NCI-H1436 (cell line): ENCODE results near the gene IFI27L1.
"Not testable (repeated sequence)": the region's sequence is repeated elsewhere in the genome, so short reads cannot be mapped to it uniquely, and the experiment has no call there.

Experiments
- DNase-seq: peaks from one replicate; lab custom pipeline; 2025; lab: John Stamatoyannopoulos, UW

The IFI27L1 gene

DNA sequence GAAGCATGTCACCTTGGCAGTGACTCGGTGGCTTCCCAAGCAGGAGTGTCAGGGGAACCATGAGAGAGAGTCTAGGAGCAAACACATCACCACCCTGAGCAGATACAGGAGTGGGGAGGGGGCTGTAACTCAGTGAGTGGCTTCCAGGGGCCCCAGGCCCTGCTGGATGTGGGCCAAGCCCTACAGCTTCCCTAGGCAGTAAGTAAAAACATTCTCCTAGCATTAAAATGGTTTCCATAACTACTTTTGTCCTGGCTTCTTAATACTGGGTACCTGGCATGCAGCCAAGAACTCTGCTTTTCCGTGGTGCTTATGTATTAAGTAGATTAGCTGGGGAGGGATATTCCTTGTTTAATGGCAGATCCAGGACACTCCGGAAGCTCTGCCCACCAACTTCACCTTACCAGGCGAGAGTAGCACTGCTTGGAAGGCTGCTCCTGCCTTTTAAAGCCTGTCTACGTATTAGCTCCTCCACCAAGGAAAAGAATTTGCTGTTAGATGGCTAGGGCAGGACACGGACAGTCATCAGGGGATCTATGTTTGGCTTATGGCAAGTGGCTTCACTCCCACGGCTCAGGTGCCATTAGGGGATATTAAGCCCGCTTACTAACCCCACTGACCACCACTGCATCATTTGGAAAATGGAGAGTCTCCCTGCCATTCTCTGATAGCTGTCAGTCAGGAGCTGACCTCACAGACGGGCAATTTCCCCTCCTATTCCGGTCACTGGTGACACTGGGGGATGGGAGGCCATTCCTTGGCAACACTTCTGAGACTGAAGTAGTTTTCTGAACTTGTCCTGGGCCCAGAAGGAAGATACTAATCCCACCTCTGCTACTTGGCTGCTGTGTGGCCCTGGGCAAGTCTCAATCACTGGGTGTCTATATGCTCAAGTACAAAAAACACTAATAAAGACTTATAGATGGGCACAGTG lies 32.2 kb upstream of the IFI27L1 start:
- DNase-seq, result no peak

DNA sequence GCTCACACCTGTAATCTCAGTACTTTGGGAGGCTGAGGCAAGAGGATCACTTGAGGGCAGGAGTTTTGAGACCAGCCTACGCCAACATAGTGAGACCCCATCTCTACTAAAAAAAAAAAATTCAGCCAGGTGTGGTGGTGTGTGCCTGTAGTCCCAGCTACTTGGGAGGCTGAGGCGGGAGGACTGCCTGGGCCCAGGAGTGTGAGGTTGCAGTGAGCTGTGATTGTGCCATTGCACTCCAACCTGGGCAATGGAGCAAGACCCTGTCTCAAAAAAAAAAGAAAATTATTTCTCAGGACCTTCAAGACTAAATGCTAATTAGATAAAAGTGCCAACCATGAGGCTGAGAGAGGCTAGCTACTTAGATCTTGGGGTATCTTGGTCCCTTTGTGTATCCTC lies 31.5 kb upstream of the IFI27L1 start:
- no peak for DNase-seq

DNA sequence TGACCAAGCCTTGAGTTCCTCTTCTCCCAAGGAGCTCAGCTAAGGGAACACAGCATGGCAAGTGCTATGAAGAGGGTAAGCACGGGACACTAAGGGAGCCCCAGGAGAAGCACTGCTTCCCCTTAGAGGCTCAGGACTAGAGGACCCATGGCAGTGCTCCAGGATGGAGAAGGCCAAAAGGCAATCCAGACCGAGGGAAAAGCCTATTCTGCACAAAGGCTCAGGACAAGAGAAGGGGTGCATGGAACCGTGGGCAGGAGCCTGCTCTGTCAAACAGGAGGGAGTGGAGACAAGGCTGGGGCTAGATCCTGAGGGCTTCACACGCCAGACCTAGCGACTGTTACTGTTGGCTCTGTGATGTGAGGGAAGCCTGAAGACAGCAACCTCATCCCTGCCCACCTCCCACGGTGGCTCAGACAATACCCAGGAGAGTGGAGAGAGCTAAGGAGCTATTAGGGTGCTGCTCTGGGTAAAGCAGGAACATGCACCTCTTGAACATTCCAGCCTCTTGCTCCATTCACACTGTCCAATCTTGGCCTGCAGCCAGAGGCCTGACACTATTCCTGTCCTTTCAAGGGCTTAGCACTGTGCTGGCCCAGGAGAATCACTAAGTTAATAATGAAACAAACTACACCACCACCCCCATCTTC lies 30.8 kb upstream of the IFI27L1 start:
- DNase-seq, result no peak

DNA sequence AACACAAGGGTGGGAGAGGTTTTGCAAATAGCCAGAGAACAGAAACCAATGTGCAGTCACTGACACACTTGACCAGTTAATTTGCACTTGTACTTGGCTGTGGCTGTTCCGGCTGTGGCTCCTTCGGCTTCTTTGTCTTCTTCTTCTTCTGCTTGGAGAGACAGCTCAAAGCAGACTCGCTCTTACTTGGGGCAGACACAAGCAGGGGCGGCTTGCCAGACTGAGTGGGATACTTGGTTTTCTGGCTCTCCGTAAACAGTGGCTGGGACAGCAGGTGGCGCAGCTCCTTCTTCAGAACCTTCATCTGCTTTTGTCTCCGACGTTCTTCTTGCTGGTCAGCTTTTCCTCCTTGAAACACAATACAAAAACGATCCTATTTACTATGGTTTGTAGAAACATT lies 30.0 kb upstream of the IFI27L1 start:
- no peak for DNase-seq

DNA sequence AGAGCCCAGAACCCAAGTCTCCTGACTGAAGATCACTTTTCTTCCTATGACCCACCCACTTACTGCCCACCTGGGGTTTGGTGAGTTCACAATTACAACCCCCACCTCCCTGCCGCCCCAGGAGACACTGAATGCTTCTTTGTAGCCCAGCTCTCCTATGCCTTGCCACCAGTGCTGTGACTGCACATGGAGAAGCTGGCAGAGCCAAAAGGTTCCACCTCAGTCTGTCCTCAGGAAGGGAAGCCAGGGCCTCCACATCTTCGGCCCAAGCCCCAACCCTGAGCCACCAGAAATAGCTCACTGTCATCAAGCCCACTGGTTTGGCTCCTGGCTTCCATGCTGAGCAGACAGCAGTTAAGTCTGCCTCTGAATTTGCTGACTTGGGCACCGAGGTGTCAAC lies 29.3 kb upstream of the IFI27L1 start:
- no peak for DNase-seq

DNA sequence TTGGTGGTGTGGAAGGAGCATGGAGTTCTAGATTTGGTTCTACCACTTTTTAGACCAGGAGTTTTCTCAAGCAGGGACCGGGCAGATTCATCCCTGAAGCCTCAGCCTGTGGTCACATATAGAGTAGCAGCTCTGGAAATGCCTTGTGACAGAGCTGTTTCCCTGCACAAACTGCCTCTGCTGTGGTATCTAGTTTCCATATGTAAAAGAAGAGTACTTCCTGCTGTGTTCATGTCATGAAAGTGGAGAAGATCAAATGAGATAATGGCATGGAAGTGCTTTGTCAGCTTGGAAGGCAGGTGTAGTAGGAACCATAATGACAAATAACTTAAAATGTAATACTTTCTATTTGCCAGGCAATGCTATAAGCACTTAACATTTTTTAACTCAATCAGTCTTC lies 28.9 kb upstream of the IFI27L1 start:
- no peak for DNase-seq

DNA sequence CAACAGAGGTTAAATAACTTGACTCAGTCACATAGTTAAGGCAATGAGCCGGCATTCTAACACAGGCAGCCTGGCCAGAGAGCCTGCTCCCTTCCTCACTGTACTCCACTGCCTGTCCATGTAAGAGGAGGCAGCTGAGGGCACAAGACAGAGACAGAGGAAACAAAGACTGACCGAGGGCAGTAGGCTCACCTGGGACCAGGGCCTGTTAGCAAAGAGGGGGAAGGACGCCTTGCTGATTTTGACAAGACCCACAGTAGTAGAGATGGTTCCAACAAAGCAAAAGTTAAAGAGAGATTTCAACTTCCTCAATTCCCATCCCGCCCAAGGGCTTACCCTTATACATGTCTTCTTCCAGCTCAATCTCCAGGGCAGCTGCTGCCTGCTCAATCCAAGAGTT lies 28.4 kb upstream of the IFI27L1 start:
- DNase-seq, result no peak

DNA sequence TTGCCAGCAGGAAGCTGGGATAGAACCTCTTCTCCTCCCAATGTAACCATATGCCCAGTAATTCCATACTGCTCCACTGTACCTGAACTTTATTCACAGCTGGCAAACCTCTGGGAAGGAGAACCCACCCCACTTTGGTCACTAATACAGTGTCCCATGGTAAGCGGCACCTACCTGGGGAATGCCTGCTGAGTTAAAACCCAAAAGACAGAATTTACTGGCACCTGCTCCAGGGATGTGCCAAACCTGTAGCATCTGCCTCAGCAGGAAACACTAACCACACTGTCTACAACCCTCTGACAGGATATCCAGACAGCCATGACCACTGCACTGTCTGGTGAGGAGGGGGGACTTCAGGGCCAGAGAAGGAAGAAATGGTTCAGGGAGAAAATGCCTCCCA lies 26.7 kb upstream of the IFI27L1 start:
- no peak for DNase-seq

DNA sequence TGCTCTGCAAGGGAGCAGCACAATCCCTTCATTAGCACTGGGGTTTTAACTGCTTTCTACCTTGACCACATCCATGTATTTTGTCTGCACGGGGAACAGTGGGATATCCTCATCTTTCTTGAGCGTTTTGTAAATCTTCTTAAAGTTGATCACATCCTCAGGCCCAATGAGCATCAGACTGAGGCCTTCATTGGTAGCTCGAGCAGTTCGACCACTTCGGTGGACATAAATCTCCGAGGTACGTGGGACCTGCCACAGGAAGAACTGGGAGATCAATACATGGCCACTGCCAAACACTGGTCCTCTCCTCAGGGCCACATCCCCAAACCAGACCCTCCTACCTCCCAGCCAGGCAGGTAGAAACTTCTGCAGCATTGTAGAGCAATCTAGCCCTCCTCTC lies 26.2 kb upstream of the IFI27L1 start:
- DNase-seq, result no peak

DNA sequence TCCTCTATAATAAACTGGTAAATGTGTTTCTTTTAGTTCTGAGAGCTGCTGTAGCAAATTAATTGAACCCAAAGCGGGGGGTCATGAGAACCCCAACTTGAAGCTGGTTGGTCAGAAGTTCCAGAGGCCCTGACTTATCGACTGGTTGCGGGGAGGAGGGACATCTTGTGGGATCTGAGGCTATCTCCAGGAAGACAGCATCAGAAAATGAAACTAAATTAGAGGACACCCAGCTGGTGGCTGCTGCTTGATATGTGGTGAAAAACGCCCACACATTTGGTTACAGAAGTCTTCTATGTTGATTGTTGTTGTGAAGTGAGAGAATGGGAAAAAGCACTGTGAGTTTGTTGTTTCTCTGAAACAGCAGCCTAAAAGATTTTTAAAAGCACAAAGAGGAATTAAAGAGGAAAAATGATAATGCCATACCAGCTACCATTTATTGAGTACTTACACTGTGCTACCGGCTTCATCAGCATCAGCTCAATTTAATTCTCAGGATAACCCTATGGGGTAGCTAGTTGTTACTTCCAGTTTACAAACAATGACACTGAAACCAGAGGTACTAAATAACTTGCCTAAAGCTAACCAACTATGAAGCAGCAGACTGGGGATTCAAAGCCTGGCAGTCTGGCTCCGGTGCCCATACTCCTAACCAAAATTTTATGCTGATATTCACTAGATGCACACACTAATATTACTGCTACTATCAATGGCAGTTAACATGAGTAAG lies 24.4 kb upstream of the IFI27L1 start:
- DNase-seq, result no peak

DNA sequence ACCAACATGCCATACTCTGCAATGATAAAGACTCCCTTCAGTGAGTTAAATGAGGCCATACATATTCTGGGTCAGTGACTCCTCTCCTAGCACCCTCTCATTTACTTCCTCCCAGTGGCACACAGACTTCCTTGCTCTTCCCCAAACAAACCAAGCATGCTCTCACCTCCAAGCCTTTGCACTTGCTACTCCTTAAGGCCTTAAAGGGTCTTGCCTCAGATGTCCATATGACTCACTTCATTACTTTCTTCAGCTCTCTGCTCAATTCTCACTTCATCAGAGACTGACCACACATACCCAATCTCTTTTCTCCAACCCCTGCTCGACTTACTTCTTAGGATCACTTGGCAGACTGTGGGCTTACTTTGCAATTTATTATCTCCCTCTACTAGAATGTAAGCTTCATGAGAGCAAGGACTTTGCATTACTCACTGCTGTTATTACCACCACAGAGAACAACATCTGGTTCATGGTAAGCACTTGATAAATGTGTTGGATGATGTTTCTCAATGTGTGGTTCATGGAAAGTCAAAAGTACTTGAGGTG lies 22.9 kb upstream of the IFI27L1 start:
- DNase-seq, result no peak

DNA sequence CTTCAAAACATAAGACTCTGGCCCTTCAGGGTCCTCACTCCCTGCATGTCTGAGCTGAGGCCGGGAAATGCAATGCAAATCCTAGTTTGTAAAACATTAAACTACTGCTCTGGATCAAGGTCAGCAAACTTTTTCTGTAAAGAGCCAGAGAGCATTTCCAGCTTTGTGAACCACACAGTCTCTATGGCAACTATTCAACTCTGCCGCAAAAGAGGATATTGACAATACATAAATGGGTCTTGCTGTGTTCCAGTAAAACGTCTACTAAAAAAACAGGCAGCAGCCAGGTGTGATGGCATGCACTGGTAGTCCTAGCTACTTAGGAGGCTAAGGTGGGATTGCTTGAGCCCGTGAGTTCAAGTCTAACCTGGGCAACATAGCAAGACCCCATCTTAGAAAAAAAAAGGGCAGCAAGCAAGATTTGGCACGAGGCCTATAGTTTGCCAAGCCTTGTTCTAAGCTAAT lies 22.4 kb upstream of the IFI27L1 start:
- no peak for DNase-seq

DNA sequence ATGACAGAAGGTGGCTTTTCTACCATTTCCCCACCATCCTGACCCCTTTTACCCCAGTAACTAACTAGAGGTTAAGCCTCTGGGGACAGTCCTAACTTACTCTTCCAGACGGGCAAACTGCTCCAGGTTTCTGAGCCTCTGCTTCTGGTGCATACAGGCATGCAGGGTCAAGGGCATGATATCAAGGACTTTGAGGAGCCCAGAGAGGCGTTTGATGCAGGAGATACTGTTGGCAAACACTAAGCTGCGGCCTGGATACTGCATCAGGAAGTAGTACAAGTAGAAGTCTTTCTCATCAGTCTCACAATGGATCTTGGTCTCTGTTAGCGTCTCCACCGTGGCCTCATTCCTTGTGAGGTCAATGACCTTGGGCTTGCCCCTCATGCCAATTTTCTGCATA lies 21.1 kb upstream of the IFI27L1 start:
- DNase-seq, result no peak

DNA sequence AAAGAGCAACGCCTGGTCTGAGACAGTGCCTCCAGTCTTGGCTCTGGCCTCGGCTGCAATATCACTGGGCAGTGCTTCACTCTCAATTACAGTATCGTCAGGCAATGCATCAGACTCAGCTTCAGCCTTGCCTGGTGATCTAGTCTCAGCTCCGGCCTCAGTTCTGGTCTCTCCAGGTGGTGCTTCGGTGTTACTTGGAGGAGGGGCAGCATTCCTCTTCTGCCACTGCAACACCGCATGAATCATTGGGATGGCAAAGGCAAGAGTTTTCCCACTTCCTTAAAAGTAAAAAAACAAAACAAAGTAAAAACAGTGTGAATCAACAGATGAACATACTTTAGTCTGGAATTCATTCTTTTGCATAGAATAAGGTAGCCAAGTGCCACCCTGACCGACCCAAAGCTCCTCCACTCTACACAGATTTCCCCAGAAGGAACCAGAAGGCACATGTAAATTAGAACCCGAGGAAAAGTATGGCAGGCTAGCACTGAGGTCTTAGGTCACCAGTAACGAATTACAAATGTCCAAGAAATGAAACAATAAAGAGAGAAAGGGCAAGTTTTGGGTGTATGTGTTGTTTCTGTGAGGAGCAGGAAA lies 18.7 kb upstream of the IFI27L1 start:
- DNase-seq, result no peak

DNA sequence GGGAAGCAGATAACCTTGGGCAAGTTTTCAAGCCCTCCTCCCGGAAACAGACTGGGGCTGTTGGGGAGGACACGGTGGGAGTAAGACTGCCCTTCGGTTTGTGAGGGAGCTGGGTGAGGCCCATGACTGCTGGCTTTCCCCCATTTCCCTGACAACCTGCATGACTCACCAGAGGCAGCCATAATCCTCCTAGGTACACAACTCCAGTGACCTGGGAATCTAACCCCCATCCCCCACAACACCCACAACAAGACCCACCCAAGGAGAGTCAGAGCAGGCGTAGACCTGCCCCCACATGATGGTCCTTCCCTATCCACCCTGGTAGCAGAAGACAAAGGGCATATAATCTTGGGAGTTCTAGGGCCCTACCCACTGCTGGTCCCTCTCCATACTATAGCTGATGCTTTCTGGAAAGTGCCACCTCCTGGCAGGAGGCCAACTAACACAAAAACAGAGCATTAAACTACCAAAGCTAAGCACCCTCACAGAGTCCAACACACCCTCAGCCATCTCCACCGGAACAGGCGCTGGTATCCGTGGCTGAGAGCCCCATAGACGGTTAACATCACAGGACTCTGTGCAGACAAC lies 14.9 kb upstream of the IFI27L1 start:
- DNase-seq, result no peak

DNA sequence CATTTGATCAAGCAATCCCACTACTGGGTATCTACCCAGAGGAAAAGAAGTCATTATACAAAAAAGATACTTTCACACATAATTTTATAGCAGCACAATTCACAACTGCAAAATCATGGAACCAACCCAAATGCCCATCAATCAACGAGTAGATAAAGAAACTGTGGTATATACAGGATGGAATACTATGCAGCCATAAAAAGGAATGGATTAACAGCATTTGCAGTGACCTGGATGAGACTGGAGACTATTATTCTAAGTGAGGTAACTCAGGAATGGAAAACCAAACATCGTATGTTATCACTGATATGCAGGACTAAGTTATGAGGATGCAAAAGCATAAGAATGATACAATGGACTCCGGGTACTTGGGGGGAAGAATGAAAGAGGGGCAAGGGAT lies 9.0 kb upstream of the IFI27L1 start:
- DNase-seq, result not testable (repeated sequence)

DNA sequence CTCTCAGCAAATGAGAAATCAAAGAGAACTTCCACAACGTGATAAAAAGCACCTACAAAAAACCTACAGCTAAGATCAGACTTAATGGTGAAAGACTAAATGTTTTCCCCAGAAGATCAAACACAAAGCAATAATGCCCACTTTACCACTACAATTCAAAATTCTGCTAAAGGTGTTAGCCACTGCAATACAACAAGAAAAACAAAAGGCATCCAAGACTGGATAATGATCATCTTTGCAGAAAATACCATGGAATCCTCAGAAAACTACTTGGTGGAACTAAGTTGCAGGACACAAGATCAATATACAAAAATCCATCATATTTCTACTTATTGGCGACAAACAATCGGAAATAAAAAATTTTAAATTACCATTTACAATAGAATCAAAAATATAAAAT lies 6.6 kb upstream of the IFI27L1 start:
- DNase-seq, result no peak

DNA sequence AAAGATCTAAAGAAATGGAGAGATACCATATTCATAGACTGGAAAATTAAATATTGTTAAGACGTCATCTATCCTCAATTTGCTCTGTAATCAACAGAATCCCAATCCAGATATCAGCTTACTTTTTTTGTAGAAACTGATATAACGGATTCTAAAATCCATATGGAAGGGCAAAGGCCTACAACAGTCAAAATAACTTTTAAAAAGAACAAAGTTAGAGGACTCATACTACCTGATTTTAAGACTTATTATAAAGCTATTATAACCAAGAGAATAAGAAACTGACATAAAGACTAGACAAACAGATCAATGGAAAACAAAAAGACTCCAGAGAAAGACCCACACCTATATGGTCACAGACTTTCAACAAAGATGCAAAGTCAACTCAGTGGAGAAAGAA lies 6.1 kb upstream of the IFI27L1 start:
- no peak for DNase-seq

DNA sequence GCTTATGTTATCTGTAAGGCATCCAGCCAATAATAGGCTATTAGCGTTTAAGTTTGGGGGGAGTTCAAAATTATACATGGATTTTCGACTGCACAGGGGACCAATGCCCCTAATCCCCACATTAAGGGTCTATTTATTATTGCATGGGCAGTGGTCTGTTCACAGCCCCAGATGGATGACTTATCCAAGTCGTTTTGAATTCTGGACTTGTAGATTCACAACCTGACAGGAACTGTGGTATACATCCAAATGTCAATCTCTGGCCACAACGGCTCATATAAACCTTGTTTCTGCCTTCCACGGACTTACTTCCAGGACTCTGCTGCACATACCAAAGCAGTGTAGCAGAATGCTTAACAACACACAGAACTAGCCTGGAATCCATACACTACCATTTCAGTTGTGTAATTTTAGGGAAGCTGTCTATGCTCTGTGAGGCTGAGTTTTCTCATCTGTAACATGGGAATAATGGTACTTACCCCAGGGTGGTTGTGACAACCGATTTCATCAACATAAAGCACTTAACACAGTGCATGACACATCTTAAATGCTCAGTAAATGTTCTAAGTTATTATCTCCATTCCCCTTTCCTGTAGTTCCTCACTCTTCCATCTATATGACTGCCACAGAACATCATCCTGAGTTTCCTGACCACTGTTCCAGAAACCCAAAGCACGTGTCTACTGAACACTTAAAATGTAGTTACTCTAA lies 3.8 kb upstream of the IFI27L1 start:
- DNase-seq, result no peak

DNA sequence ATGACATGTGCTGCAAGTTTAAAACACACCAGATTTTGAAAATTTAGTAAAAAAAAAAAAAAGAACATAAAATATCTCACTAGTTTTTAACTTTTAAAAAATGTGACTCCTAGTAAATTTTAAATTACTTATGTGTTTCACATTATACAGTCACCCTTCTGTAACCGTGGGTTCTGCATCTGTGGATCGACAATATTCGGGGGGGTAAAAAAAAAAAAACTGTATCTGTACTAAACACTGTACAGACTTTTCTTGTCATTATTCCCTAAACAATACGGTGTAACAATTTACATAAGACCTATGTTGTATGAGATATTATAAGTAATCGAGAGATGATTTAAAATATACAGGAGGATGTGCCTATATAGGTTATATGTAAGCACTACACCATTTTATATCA lies 3.3 kb upstream of the IFI27L1 start:
- no peak for DNase-seq
